IMR-90 (cell line): ENCODE results near the gene ADARB2. TPM values are rescaled to one million over a fixed set of nuclear protein-coding genes. Genes with fewer than 3 reads are reported as not detected.

Experiments used
- ATAC-seq: fragments of 200-7000 bp; cut with Tn5 transposase; 2 replicates; pipeline ENCODE4 v1.9.1; 2020; ENCODE audit warnings: low read depth, mild to moderate bottlenecking, moderate library complexity
- BruUV-seq: library from RNA; stranded (reverse); fragments of 400-500 nt; replicated peaks from 2 replicates; lab custom pipeline; 2021; lab: Mats Ljungman, UMichigan
- CTCF ChIA-PET: fragments of 300-600 bp; formaldehyde crosslinking; extraction: SDS; loops from one replicate; lab custom pipeline; 2021; ENCODE audit warnings: antibody characterized with exemption; lab: Yijun Ruan, JAX
- POLR2A ChIA-PET: fragments of 300-600 bp; sonication (Branson Sonifier 250); formaldehyde crosslinking; loops from one replicate; lab custom pipeline; 2022; ENCODE audit warnings: antibody characterized with exemption; ENCODE audit not compliant: unreplicated experiment; lab: Charles Lee
- DNase-seq: peaks from one replicate; pipeline ENCODE4 v3.0.0; 2013
- H2AFZ ChIP-seq: replicated peaks from 2 replicates; pipeline ENCODE3; 2013; ENCODE audit warnings: low read length, mild to moderate bottlenecking; ENCODE audit not compliant: poor library complexity
- H2AK5ac ChIP-seq: 2 replicates; pipeline ENCODE4 v1.6.1; 2013; ENCODE audit warnings: low read depth, low read length, inconsistent platforms
- H2AK9ac ChIP-seq: replicated peaks from 2 replicates; pipeline ENCODE3; 2013; ENCODE audit warnings: mild to moderate bottlenecking, low read depth, low read length, moderate library complexity; ENCODE audit not compliant: poor library complexity
- H2BK120ac ChIP-seq: 2 replicates; pipeline ENCODE4 v1.6.1; 2013; ENCODE audit warnings: low read depth, low read length, inconsistent platforms
- H2BK15ac ChIP-seq: 3 replicates; pipeline ENCODE4 v1.6.1; 2013; ENCODE audit warnings: low read depth, low read length, inconsistent platforms
- H2BK20ac ChIP-seq: 2 replicates; pipeline ENCODE4 v1.6.1; 2013; ENCODE audit warnings: low read depth, mild to moderate bottlenecking, inconsistent platforms, low read length, moderate library complexity
- H2BK5ac ChIP-seq: 2 replicates; pipeline ENCODE4 v1.6.1; 2013; ENCODE audit warnings: mild to moderate bottlenecking, low read depth, low read length, inconsistent platforms; ENCODE audit not compliant: poor library complexity, severe bottlenecking
- H3K14ac ChIP-seq: replicated peaks from 2 replicates; pipeline ENCODE4 v1.6.1; 2013; ENCODE audit warnings: low read depth, low read length, inconsistent platforms
- H3K18ac ChIP-seq: 2 replicates; pipeline ENCODE4 v1.6.1; 2013; ENCODE audit warnings: low read depth, low read length, control low read depth
- H3K23ac ChIP-seq: 2 replicates; pipeline ENCODE4 v1.6.1; 2013; ENCODE audit warnings: low read depth, low read length, inconsistent platforms
- H3K27ac ChIP-seq: 2 replicates; pipeline ENCODE4 v1.5.1; 2013; ENCODE audit warnings: mild to moderate bottlenecking, control low read depth, low read length; ENCODE audit not compliant: insufficient read depth
- H3K27me3 ChIP-seq: 2 replicates; pipeline ENCODE4 v1.6.1; 2013; ENCODE audit warnings: low read length; ENCODE audit not compliant: control insufficient read depth, insufficient read depth
- H3K36me3 ChIP-seq: 2 replicates; pipeline ENCODE4 v1.6.1; 2013; ENCODE audit warnings: low read length, mixed read lengths; ENCODE audit not compliant: control insufficient read depth, insufficient read depth
- H3K4ac ChIP-seq: 2 replicates; pipeline ENCODE4 v1.6.1; 2013; ENCODE audit warnings: low read depth, low read length, inconsistent platforms
- H3K4me1 ChIP-seq: 2 replicates; pipeline ENCODE4 v1.6.1; 2013; ENCODE audit warnings: low read length, mixed read lengths; ENCODE audit not compliant: control insufficient read depth, insufficient read depth
- H3K4me2 ChIP-seq: 2 replicates; pipeline ENCODE4 v1.6.1; 2013; ENCODE audit warnings: low read depth, mild to moderate bottlenecking, control low read depth, low read length, moderate library complexity
- H3K4me3 ChIP-seq: 2 replicates; pipeline ENCODE4 v1.5.1; 2013; ENCODE audit warnings: low read depth, mild to moderate bottlenecking, control low read depth, low read length, moderate library complexity; ENCODE audit not compliant: insufficient read depth
- H3K56ac ChIP-seq: 2 replicates; pipeline ENCODE4 v1.6.1; 2013; ENCODE audit warnings: low read length, inconsistent platforms; ENCODE audit not compliant: insufficient read depth; ENCODE audit errors: extremely low read depth
- H3K79me1 ChIP-seq, 2 experiments: 2 replicates each; pipeline ENCODE4 v1.6.1; 2013; ENCODE audit warnings: low read length in 2 of 2, inconsistent platforms in 1 of 2, low read depth in 1 of 2
- H3K9ac ChIP-seq: 2 replicates; pipeline ENCODE4 v1.6.1; 2013; ENCODE audit warnings: low read depth, low read length, control low read depth
- H3K9me1 ChIP-seq: 2 replicates; pipeline ENCODE4 v1.6.1; 2013; ENCODE audit warnings: low read length, inconsistent platforms; ENCODE audit not compliant: insufficient read depth
- H3K9me3 ChIP-seq: 2 replicates; pipeline ENCODE4 v1.6.1; 2013; ENCODE audit warnings: low read length; ENCODE audit not compliant: control insufficient read depth, insufficient read depth
- H4K20me1 ChIP-seq: 2 replicates; pipeline ENCODE4 v1.6.1; 2013; ENCODE audit warnings: low read length, inconsistent platforms; ENCODE audit not compliant: insufficient read depth
- H4K5ac ChIP-seq: 2 replicates; pipeline ENCODE4 v1.6.1; 2013; ENCODE audit warnings: mild to moderate bottlenecking, low read depth, low read length, control low read depth
- H4K8ac ChIP-seq, 2 experiments: 2 replicates each; pipeline ENCODE4 v1.6.1; 2013; ENCODE audit warnings: low read depth in 2 of 2, low read length in 2 of 2, control low read depth in 1 of 2, inconsistent platforms in 1 of 2
- H4K91ac ChIP-seq: 2 replicates; pipeline ENCODE4 v1.6.1; 2013; ENCODE audit warnings: low read depth, low read length, inconsistent platforms; ENCODE audit not compliant: insufficient read depth
- BHLHE40 ChIP-seq: fragments of 150-350 bp; IDR thresholded peaks from 2 replicates; pipeline ENCODE4 v1.6.1; 2016; ENCODE audit warnings: mild to moderate bottlenecking, low read depth, low read length
- RFX5 ChIP-seq: IDR thresholded peaks from 2 replicates; pipeline ENCODE4 v1.8.0; 2012; ENCODE audit warnings: low read depth, mild to moderate bottlenecking, low read length, moderate library complexity
- WGBS, 2 experiments: methylation state at CpG; one replicate each; pipeline versions ENCODE4 v1.1.5 to v1.1.7; 2013; ENCODE audit warnings: missing lambda C conversion rate in 2 of 2; ENCODE audit not compliant: insufficient read length in 1 of 2; ENCODE audit errors: extremely low coverage in 2 of 2; 5-methylcytosine and 5-hydroxymethylcytosine counted together
- dilution Hi-C: fragments of 300-500 bp; cut with HindIII; formaldehyde crosslinking; loops from one replicate; pipeline ENCODE4 v1.14.3; 2018; ENCODE audit warnings: low sequenced_read_pairs; ENCODE audit not compliant: unreplicated experiment
- in situ Hi-C: fragments of 300-500 bp; cut with MboI; formaldehyde crosslinking; loops from 3 replicates; pipeline ENCODE4 v1.14.3; 2019; ENCODE audit warnings: low sequenced_read_pairs, inconsistent platforms, mixed read lengths
- intact Hi-C: fragments of 100-400 bp; cut with micrococcal nuclease; formaldehyde crosslinking; loops from 2 replicates; pipeline ENCODE4 v1.10.0; 2022
- polyA plus RNA-seq, 3 experiments: library from polyadenylated mRNA; depleted of rRNA; stranded (reverse); fragments of >200 nt; gene quantifications; 2 replicates each; pipeline ENCODE4 v1.2.3, GENCODE V29; 2012; ENCODE audit warnings: low replicate concordance in 1 of 3
- total RNA-seq: library from RNA; depleted of rRNA; stranded (reverse); fragments of >200 nt; gene quantifications from 2 replicates; pipeline ENCODE4 v1.2.3, GENCODE V29; 2012

ADARB2 gene
- total and polyA plus RNA-seq, 2 of the 4 experiments (the other 2 are of a cell fraction): not detected

GRCh38 chr10:1515780-1516491 lies 221.4 kb downstream of the ADARB2 start:
- H3K56ac ChIP-seq: no peak overlapping the region
- no peak overlapping the region for H3K14ac ChIP-seq
- intact Hi-C loops: no loop called here
- ChIA-PET POLR2A (no interaction called here), CTCF (no interaction called here)
- no TSS peak for BruUV-seq
- no peak overlapping the region for H2BK20ac ChIP-seq
- H3K27ac ChIP-seq: no peak overlapping the region
- peaks cover 60% of the 10 kb centered on the region for H3K9me3 ChIP-seq
- no peak overlapping the region for H3K4ac ChIP-seq
- TF ChIP-seq RFX5 (no peak), BHLHE40 (no peak)
- in situ Hi-C loops: no loop called here
- no peak overlapping the region for H2AFZ ChIP-seq
- WGBS, 2 experiments: 30% methylated on average over 5 of the region's 18 CpGs; no CpG with 5 or more reads in 1 of the 2 experiments
- H2AK9ac ChIP-seq: no peak overlapping the region
- H2AK5ac ChIP-seq: no peak overlapping the region
- no peaks in the 10 kb centered on the region for H4K20me1 ChIP-seq
- ATAC-seq: no peak
- H3K9me1 ChIP-seq: no peaks in the 10 kb centered on the region
- no peak overlapping the region for H3K23ac ChIP-seq
- no peaks in the 10 kb centered on the region for H3K79me1 ChIP-seq
- no peaks in the 10 kb centered on the region for H3K27me3 ChIP-seq
- H3K4me2 ChIP-seq: no peak overlapping the region
- H3K9ac ChIP-seq: no peak overlapping the region
- H2BK5ac ChIP-seq: no peak overlapping the region
- DNase-seq: no peak
- no peaks in the 10 kb centered on the region for H3K4me1 ChIP-seq
- no peak overlapping the region for H2BK15ac ChIP-seq
- H4K8ac ChIP-seq: no peak overlapping the region
- no peak overlapping the region for H3K4me3 ChIP-seq
- dilution Hi-C loops: no loop called here
- H3K36me3 ChIP-seq: no peaks in the 10 kb centered on the region
- H3K18ac ChIP-seq: no peak overlapping the region
- no peak overlapping the region for H2BK120ac ChIP-seq
- no peak overlapping the region for H4K91ac ChIP-seq
- no peak overlapping the region for H4K5ac ChIP-seq
